SK-MEL-5 (cell line): ENCODE results near the gene ZNF266. TPM values are rescaled to one million over a fixed set of nuclear protein-coding genes. Genes with fewer than 3 reads are reported as not detected.

ENCODE experiments used
- DNase-seq: peaks from one replicate; pipeline ENCODE4 v3.0.0-alpha.2; 2016; ENCODE audit warnings: low read depth, low spot score
- in situ Hi-C: cut with HindIII; loops from 2 replicates; pipeline ENCODE4 v1.10.0; 2016; ENCODE audit warnings: low sequenced_read_pairs, high pct_unique_total_duplicates, low pct_unique_long_range_greater_than_20kb
- total RNA-seq: library from RNA; depleted of rRNA; stranded (reverse); fragments of >200 nt; shearing (Covaris generic); gene quantifications from 2 replicates; pipeline ENCODE4 v1.2.3, GENCODE V29; 2014; rRNA removed

Gene ZNF266
- total RNA-seq, 1 experiment from 2014 or later = 11.3 TPM

GRCh38 chr19:9370738-9371619, 64.4 kb downstream of the ZNF266 start:
- in situ Hi-C loops = no loop called here
- no peak for DNase-seq

GRCh38 chr19:9362905-9363304, 72.5 kb downstream of the ZNF266 start, which contains the start of gene ZNF177:
Gene ZNF177, plus strand, starts transcription at chr19:9363013. Its CDS starts 15,299 bp downstream, at chr19:9378312.
- DNase-seq = no peak
- in situ Hi-C loops = no loop called here

Other genes with a start within 250 kb of the ZNF266 start
- gene OR7D4, start 216.0 kb downstream of the ZNF266 start, total RNA-seq = not detected in 2 replicates
- not detected in 2 replicates for gene OR7E24, start 184.6 kb downstream of the ZNF266 start, total RNA-seq
- 4.2 and 5.6 TPM in 2 replicates for gene ZNF699, start 125.7 kb downstream of the ZNF266 start, total RNA-seq
- 16.3 and 18.8 TPM in 2 replicates for gene ZNF559, start 111.4 kb downstream of the ZNF266 start, total RNA-seq
- 1.2 and 2.5 TPM in 2 replicates for gene ZNF177, start 72.6 kb downstream of the ZNF266 start, total RNA-seq
- 0.69 and 0.90 TPM in 2 replicates for gene ZNF560, start 63.0 kb upstream of the ZNF266 start, total RNA-seq
- 11.4 and 11.6 TPM in 2 replicates for gene ZNF426, start 103.1 kb upstream of the ZNF266 start, total RNA-seq
- gene ZNF121, start 148.9 kb upstream of the ZNF266 start, total RNA-seq = 52.8 and 57.2 TPM in 2 replicates
- gene ZNF561, start 185.7 kb upstream of the ZNF266 start, total RNA-seq = 16.4 and 19.9 TPM in 2 replicates
- gene ZNF562, start 239.5 kb upstream of the ZNF266 start, total RNA-seq = 27.1 and 28.3 TPM in 2 replicates